ENCODE data around the gene PMM2. TPM values are rescaled to one million over a fixed set of nuclear protein-coding genes. Genes with fewer than 3 reads are reported as not detected.
"Not testable (repeated sequence)": the region's sequence is repeated elsewhere in the genome, so short reads cannot be mapped to it uniquely, and the experiment has no call there.

PMM2 gene
- total RNA-seq, 1 donor from 2014 or later, result 22.2 TPM

GRCh38 chr16:8781797-8782196 is 15.8 kb upstream of the PMM2 start:
- Histone ChIP-seq H3K27me3 (no peaks in the 10 kb centered on the region), H3K9ac (no peak overlapping the region), H3K36me3 (no peaks in the 10 kb centered on the region), H2AFZ (replicated peaks) (no peak overlapping the region), H4K20me1 (ENCODE audit: low read depth) (no peaks in the 10 kb centered on the region), H3K9me3 (ENCODE audit: low read depth) (no peaks in the 10 kb centered on the region), H3K4me3 (no peak overlapping the region), H3K27ac (no peak overlapping the region), H3K4me2 (no peak overlapping the region), H3F3A (ENCODE audit: low read depth) (no peaks in the 10 kb centered on the region), H3K4me1 (no peaks in the 10 kb centered on the region), H3K79me2 (ENCODE audit: low read depth) (no peaks in the 10 kb centered on the region)
- Mint-ChIP-seq H3K36me3 (peaks cover 27% of the 10 kb centered on the region), H3K4me1 (peaks cover 7% of the 10 kb centered on the region), H3K4me3 (no peak overlapping the region), H3K27ac (no peak overlapping the region), H3K9me3 (no peaks in the 10 kb centered on the region), H3K27me3 (ENCODE audit: insufficient read depth, low read depth) (peaks cover 2% of the 10 kb centered on the region)
- no peak for DNase-seq (ENCODE audit: low spot score)
- TF ChIP-seq EZH2phosphoT487 (IDR thresholded peaks at IDR 0.05), result no peak
- TF ChIP-seq, protein P1, sequence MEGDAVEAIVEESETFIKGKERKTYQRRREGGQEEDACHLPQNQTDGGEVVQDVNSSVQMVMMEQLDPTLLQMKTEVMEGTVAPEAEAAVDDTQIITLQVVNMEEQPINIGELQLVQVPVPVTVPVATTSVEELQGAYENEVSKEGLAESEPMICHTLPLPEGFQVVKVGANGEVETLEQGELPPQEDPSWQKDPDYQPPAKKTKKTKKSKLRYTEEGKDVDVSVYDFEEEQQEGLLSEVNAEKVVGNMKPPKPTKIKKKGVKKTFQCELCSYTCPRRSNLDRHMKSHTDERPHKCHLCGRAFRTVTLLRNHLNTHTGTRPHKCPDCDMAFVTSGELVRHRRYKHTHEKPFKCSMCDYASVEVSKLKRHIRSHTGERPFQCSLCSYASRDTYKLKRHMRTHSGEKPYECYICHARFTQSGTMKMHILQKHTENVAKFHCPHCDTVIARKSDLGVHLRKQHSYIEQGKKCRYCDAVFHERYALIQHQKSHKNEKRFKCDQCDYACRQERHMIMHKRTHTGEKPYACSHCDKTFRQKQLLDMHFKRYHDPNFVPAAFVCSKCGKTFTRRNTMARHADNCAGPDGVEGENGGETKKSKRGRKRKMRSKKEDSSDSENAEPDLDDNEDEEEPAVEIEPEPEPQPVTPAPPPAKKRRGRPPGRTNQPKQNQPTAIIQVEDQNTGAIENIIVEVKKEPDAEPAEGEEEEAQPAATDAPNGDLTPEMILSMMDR (IDR thresholded peaks at IDR 0.05), result no peak
- no peak for TF ChIP-seq EZH2 (IDR thresholded peaks at IDR 0.05)

DNA sequence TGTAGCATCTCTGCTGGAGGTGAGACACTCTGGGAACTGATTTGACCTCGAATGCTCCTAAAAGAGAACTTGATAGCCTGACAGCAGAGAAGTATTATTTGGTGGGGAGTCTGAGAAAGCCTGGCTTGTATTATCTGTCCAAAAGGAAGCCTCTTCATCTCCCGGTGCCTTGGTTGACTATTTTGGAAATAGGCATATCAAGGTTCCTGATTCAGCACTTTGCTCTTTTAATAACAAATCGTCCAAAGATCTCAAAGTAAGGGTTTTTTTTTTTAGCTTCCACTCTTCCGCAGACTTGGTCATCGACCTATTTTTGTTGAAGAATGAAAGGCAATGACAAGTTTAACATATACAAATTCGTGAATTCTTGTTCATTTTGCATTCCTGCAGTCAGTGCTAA is 15.0 kb upstream of the PMM2 start:
- peak overlapping the region; percentile 63 for H3K27ac Mint-ChIP-seq
- Histone ChIP-seq H3K27ac (no peak overlapping the region), H3K9ac (no peak overlapping the region), H4K20me1 (ENCODE audit: low read depth) (no peaks in the 10 kb centered on the region), H3K4me2 (no peak overlapping the region), H3K4me1 (no peaks in the 10 kb centered on the region), H3K27me3 (no peaks in the 10 kb centered on the region), H3K79me2 (ENCODE audit: low read depth) (no peaks in the 10 kb centered on the region), H3K36me3 (no peaks in the 10 kb centered on the region), H2AFZ (replicated peaks) (no peak overlapping the region), H3K9me3 (ENCODE audit: low read depth) (no peaks in the 10 kb centered on the region), H3F3A (ENCODE audit: low read depth) (no peaks in the 10 kb centered on the region), H3K4me3 (no peak overlapping the region)
- peaks cover 7% of the 10 kb centered on the region for H3K4me1 Mint-ChIP-seq
- H3K36me3 Mint-ChIP-seq, result peaks cover 23% of the 10 kb centered on the region
- no peak overlapping the region for H3K4me3 Mint-ChIP-seq
- H3K9me3 Mint-ChIP-seq, result no peaks in the 10 kb centered on the region
- TF ChIP-seq EZH2phosphoT487 (IDR thresholded peaks at IDR 0.05), result no peak
- no peak for TF ChIP-seq EZH2 (IDR thresholded peaks at IDR 0.05)
- TF ChIP-seq, protein P1 (IDR thresholded peaks at IDR 0.05), result no peak
- peaks cover 2% of the 10 kb centered on the region for H3K27me3 Mint-ChIP-seq (ENCODE audit: insufficient read depth, low read depth)
- no peak for DNase-seq (ENCODE audit: low spot score)

DNA sequence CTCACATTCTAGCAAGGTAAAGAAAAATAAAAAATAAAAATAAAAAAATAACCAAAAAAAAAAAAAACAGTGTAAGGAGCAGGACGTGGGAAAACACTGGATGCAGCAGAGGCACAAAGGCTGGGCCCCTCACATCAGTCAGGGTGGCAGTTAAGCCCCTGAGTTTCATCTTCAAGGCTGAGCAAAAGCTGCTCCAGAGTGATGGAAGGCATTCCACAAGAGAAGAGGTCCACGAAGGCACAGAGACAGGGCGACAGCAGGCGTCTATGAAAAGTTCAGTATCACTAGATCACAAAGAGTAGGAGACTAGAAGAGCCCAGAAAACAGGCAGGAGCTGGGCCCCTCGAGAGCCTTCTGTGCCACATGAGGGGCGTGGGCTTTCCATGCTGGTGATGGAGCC is 12.2 kb upstream of the PMM2 start:
- Mint-ChIP-seq H3K9me3 (no peaks in the 10 kb centered on the region), H3K27me3 (ENCODE audit: insufficient read depth, low read depth) (peaks cover 2% of the 10 kb centered on the region), H3K4me3 (no peak overlapping the region), H3K27ac (peak overlapping the region; percentile 48), H3K4me1 (peaks cover 7% of the 10 kb centered on the region), H3K36me3 (peaks cover 14% of the 10 kb centered on the region)
- no peaks in the 10 kb centered on the region for H3K9me3 ChIP-seq (ENCODE audit: low read depth)
- no peaks in the 10 kb centered on the region for H3K79me2 ChIP-seq (ENCODE audit: low read depth)
- H3K27ac ChIP-seq, result no peak overlapping the region
- H3K27me3 ChIP-seq, result no peaks in the 10 kb centered on the region
- no peak overlapping the region for H3K4me2 ChIP-seq
- H3K4me1 ChIP-seq, result no peaks in the 10 kb centered on the region
- H3K9ac ChIP-seq, result no peak overlapping the region
- H3K36me3 ChIP-seq, result no peaks in the 10 kb centered on the region
- TF ChIP-seq, protein P1 (IDR thresholded peaks at IDR 0.05), result no peak
- no peak for TF ChIP-seq EZH2 (IDR thresholded peaks at IDR 0.05)
- TF ChIP-seq EZH2phosphoT487 (IDR thresholded peaks at IDR 0.05), result no peak
- H3F3A ChIP-seq (ENCODE audit: low read depth), result no peaks in the 10 kb centered on the region
- DNase-seq (ENCODE audit: low spot score), result no peak
- H4K20me1 ChIP-seq (ENCODE audit: low read depth), result no peaks in the 10 kb centered on the region
- no peak overlapping the region for H3K4me3 ChIP-seq
- no peak overlapping the region for H2AFZ ChIP-seq (replicated peaks)

DNA sequence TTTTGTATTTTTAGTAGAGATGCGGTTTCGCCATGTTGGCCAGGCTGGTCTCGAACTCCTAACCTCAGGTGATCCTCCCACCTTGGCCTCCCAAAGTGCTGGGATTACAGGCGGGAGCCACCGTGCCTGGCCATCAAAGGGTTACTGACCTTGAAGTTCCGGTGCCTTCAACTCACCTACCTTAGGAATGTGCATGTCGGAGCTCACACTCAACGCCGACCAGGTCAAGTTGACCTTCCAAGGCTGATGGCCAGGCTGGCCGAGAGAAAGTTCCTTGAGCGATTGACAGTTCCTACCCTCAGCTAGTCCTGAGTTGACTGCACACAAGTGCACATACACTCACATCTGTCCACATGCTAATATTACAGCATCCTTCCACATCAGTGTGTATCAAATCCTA is 11.3 kb upstream of the PMM2 start:
- H3K4me3 ChIP-seq; H3K4me1 ChIP-seq; H3F3A ChIP-seq (ENCODE audit: low read depth); H3K4me2 ChIP-seq; H3K27ac Mint-ChIP-seq; H3K9ac ChIP-seq; H3K4me3 Mint-ChIP-seq; H3K36me3 ChIP-seq; H3K9me3 Mint-ChIP-seq; H3K27me3 Mint-ChIP-seq (ENCODE audit: insufficient read depth, low read depth); H2AFZ ChIP-seq (replicated peaks); H3K79me2 ChIP-seq (ENCODE audit: low read depth); H3K4me1 Mint-ChIP-seq; H3K27ac ChIP-seq; H4K20me1 ChIP-seq (ENCODE audit: low read depth); H3K27me3 ChIP-seq; DNase-seq (ENCODE audit: low spot score); H3K9me3 ChIP-seq (ENCODE audit: low read depth): not testable (repeated sequence)
- H3K36me3 Mint-ChIP-seq, result peaks cover 10% of the 10 kb centered on the region

Data from neural progenitor cell (in vitro differentiated cells).